Activated naive CD8-positive, alpha-beta T cell (primary cell): ENCODE measurements around the gene CHST1.

Experiments
- H3K27ac Mint-ChIP-seq: one replicate; pipeline ENCODE4 v1.8.0; 2021; ENCODE audit warnings: mixed read lengths
- H3K27me3 Mint-ChIP-seq: one replicate; pipeline ENCODE4 v1.8.0; 2021; ENCODE audit warnings: mixed read lengths
- H3K36me3 Mint-ChIP-seq: one replicate; pipeline ENCODE4 v1.8.0; 2021; ENCODE audit warnings: mixed read lengths
- H3K4me1 Mint-ChIP-seq: one replicate; pipeline ENCODE4 v1.8.0; 2021; ENCODE audit warnings: low read depth, mixed read lengths
- H3K4me3 Mint-ChIP-seq: one replicate; pipeline ENCODE4 v1.8.0; 2021; ENCODE audit warnings: mild to moderate bottlenecking, mixed read lengths
- H3K9me3 Mint-ChIP-seq: one replicate; pipeline ENCODE4 v1.8.0; 2021; ENCODE audit warnings: low read depth, mixed read lengths

CHST1 gene

DNA sequence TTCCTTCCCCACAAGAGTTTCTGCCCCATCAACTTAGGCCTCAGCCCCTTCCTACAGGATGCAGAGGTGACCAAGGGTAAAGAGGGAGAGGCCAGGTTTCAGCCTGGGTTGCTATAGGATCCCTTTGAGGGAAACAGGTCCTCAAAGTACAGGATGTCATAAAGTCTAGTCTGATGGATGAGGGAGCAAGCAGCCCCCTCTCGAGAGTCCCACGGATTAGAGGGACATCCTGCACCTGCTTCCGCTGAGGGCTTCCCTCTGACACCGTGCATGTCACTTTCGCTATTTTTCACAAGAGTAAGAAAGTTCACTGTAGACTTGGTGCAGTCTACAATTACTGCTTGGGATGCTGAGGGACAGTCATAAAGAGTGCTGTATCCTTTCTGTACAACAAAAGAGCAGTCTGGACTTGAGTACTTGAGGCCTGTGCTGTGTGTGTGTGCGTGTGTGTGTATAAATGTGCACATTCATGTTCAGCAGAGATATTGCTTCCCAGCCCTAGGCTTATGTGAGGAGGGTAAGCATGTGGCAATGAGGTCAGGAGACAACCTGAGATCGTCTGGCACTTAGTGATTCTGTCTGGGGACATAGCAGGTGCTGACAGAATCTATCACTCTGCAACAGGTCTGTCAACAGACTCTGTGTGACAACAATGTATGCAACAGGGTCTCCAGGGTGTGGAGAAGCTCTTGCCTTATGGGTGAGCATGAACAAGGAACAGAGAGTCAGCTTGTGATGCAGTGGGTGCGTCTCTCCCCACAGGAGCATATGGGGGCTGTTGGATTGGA, 18.0 kb upstream of the CHST1 start:
- Mint-ChIP-seq H3K4me1 (no peaks in the 10 kb centered on the region), H3K27me3 (no peaks in the 10 kb centered on the region), H3K9me3 (no peaks in the 10 kb centered on the region), H3K36me3 (no peaks in the 10 kb centered on the region), H3K27ac (no peak overlapping the region), H3K4me3 (no peak overlapping the region)

- no peaks in the 10 kb centered on the region for H3K9me3 Mint-ChIP-seq
- H3K36me3 Mint-ChIP-seq, result no peaks in the 10 kb centered on the region
Observed at GRCh38 chr11:45679806-45680205, 14.4 kb upstream of the CHST1 start.

GRCh38 chr11:45678976-45679375, 13.6 kb upstream of the CHST1 start:
- H3K4me3 Mint-ChIP-seq, result no peak overlapping the region

More at GRCh38 chr11:45679806-45680205, 14.4 kb upstream of the CHST1 start:
- H3K4me1 Mint-ChIP-seq, result no peaks in the 10 kb centered on the region
- no peak overlapping the region for H3K4me3 Mint-ChIP-seq
- no peaks in the 10 kb centered on the region for H3K27me3 Mint-ChIP-seq
- no peak overlapping the region for H3K27ac Mint-ChIP-seq

DNA sequence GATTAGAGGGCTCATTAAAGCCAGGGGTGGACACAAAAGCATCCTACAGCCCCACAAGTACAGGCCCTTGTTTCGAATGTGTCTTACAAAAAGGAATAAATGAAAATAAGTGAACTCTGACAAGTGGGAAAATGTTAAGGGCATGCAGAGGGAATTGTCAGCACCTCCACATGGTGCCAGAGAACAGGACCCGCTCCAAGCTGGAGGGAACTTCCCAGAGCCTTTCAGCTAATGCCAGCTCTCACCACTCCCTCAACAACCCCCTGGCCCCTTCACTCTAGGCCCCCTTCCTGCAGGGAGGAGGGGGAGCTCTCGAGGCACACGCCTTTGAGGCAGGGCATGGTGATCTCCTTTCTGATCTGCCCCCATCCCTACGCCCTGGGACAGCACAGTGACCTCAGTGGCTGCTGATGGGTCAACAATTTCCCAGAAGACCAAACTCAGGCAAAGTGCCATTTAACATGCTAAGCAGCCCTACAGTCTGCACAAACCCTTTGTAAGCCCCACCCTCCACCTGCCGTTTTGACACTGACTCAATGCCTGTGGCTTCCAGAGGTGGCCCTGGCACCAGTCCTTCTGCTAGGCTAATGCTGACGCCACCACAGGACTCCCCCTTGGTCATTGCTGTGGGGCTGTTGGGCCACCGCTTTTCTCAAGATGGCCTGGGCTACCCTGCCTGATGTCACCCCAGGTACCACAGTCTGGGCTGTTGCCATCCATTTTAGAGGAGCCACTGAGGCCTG, 12.5 kb upstream of the CHST1 start:
- Mint-ChIP-seq H3K27me3 (no peaks in the 10 kb centered on the region), H3K36me3 (no peaks in the 10 kb centered on the region), H3K9me3 (no peaks in the 10 kb centered on the region), H3K4me3 (no peak overlapping the region), H3K27ac (no peak overlapping the region), H3K4me1 (no peaks in the 10 kb centered on the region)

More at GRCh38 chr11:45678976-45679375, 13.6 kb upstream of the CHST1 start:
- Mint-ChIP-seq H3K4me1 (no peaks in the 10 kb centered on the region), H3K9me3 (no peaks in the 10 kb centered on the region), H3K36me3 (no peaks in the 10 kb centered on the region), H3K27me3 (no peaks in the 10 kb centered on the region), H3K27ac (no peak overlapping the region)

GRCh38 chr11:45676522-45677095, 11.2 kb upstream of the CHST1 start:
- no peaks in the 10 kb centered on the region for H3K9me3 Mint-ChIP-seq
- H3K36me3 Mint-ChIP-seq, result no peaks in the 10 kb centered on the region
- no peak overlapping the region for H3K4me3 Mint-ChIP-seq
- H3K27ac Mint-ChIP-seq, result no peak overlapping the region
- no peaks in the 10 kb centered on the region for H3K4me1 Mint-ChIP-seq
- no peaks in the 10 kb centered on the region for H3K27me3 Mint-ChIP-seq

DNA sequence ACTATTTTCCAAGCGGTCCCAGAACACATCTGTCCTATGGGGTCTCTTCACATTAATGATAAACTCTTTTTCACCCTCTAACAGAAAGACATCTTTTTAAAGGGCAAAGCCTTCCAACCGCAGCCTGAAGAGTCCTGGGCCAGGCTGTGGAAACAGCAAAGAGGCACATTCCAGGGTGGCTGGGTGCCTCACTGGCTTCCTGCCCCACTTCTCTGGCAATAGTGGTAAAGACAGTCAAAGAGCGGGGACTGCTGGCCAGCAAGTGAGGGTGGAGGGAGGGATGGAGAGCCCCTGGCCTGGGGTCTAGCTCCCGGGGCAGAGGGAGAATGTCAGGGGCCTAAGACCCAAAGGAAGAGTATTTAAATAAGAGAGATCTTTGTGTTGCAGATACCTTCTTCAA, 10.2 kb upstream of the CHST1 start:
- no peak overlapping the region for H3K4me3 Mint-ChIP-seq
- H3K4me1 Mint-ChIP-seq, result no peaks in the 10 kb centered on the region
- no peak overlapping the region for H3K27ac Mint-ChIP-seq
- no peaks in the 10 kb centered on the region for H3K36me3 Mint-ChIP-seq
- no peaks in the 10 kb centered on the region for H3K27me3 Mint-ChIP-seq
- H3K9me3 Mint-ChIP-seq, result no peaks in the 10 kb centered on the region

GRCh38 chr11:45674481-45675190, 9.2 kb upstream of the CHST1 start:
- H3K36me3 Mint-ChIP-seq, result no peaks in the 10 kb centered on the region

DNA sequence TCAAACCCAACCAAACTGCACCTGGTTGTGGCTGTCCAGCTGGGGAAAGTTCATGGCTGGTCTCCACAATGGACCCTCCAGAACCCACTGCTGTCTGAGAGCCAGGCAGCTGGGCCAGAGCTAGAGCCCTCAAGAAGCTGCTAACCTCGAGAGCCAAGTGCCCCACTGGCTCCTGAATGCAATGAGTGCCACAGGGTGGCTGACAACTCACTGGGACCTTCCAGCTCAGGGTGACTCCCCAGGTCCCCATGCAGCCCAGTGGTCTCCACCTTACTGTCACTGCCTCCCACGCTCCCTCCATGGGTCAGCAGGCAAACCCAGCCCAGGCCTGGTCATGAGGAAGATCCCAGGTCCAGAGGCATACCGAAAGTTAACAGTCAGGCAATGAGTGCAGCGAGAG, 8.0 kb upstream of the CHST1 start:
- Mint-ChIP-seq H3K4me3 (no peak overlapping the region), H3K36me3 (no peaks in the 10 kb centered on the region), H3K4me1 (no peaks in the 10 kb centered on the region), H3K27me3 (no peaks in the 10 kb centered on the region), H3K9me3 (no peaks in the 10 kb centered on the region), H3K27ac (no peak overlapping the region)

More at GRCh38 chr11:45674481-45675190, 9.2 kb upstream of the CHST1 start:
- H3K27ac Mint-ChIP-seq, result no peak overlapping the region
- H3K4me3 Mint-ChIP-seq, result no peak overlapping the region
- no peaks in the 10 kb centered on the region for H3K4me1 Mint-ChIP-seq
- no peaks in the 10 kb centered on the region for H3K9me3 Mint-ChIP-seq
- no peaks in the 10 kb centered on the region for H3K27me3 Mint-ChIP-seq

GRCh38 chr11:45672593-45672992, 7.2 kb upstream of the CHST1 start:
- Mint-ChIP-seq H3K36me3 (no peaks in the 10 kb centered on the region), H3K4me1 (no peaks in the 10 kb centered on the region), H3K27me3 (peaks cover 2% of the 10 kb centered on the region), H3K27ac (no peak overlapping the region), H3K9me3 (no peaks in the 10 kb centered on the region), H3K4me3 (no peak overlapping the region)

DNA sequence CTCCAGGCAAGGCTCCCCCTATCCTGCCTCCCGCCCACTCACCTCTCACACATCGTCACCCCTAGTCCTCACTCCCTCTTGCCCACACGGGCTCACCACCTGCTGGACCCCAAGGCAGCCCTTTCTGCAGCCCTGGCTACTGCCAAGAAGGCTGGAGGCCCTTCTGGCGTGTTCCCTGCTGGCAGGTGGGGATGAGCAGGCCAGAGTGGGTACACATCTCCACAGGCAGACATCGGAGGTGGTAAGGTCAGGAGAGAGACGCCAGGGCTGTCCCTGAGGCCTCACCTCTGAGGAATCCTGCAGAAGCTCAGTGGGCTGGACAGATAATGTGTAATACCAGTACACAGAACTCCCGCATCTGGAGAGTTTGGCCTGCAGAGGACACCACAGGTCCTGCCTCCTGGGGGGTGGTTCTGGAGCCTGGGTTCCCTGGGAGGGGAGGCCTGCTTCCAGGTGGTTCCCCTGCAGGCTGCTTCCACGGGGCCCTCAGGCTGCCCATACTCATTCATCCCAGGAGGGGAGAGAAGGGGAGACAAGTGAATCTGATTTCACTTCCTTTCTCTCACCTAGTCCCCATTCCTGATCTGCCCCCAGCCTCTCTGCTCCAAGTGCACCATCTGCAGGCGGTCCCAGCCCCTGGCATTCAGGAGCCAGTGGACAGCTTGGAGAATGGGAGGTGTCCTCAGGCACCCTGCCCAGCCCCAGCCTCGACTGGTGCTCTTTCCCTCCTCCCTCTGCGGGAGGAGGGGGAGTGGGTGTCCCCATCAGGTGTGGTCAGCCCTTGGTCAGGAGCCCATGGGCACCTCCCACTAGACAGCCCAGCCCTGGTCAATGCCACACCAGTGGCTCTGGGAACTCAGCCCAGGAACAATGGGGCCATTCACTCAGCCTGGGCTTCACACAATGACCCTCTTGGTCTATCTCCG, 6.1 kb upstream of the CHST1 start:
- Mint-ChIP-seq H3K4me3 (no peak overlapping the region), H3K4me1 (no peaks in the 10 kb centered on the region), H3K36me3 (no peaks in the 10 kb centered on the region), H3K27me3 (peaks cover 6% of the 10 kb centered on the region), H3K27ac (no peak overlapping the region), H3K9me3 (no peaks in the 10 kb centered on the region)

DNA sequence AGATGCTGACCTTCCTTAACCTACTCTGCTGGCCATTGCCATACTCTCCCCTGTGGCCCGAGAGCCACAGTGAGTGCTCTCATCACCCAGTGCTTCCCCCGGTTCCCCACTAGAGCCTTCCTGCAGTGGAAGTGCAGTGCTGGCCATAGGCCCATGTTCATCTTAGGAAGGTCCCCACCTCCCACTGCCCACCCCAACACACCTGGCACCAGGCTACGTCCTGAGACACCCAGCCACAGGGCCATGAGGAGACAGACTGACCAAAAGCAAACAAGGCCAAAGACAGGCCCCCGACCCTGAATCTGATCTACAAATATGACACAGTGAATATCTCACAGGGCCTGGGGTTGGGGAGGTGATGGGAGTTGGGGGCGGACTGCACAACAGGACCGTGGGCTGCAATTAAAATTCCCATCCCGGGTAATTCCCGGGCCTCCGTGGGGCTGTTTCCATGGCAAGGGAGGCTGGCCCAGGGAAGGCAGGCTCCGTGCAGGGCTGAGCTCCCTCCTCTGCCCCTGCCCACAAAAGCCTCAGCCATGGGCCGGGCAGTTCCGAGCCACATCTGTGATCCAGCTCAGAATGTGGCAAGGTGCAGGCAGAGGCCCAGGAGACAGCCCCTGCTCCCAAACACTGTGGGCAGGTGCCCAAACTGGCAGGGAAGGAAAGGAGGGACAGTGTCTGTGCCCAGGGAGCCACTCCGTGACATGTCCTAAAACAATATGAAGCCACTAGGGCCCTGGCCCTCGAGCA, 5.1 kb upstream of the CHST1 start:
- Mint-ChIP-seq H3K4me1 (no peaks in the 10 kb centered on the region), H3K4me3 (no peak overlapping the region), H3K36me3 (no peaks in the 10 kb centered on the region), H3K27me3 (peaks cover 6% of the 10 kb centered on the region), H3K9me3 (no peaks in the 10 kb centered on the region), H3K27ac (no peak overlapping the region)

DNA sequence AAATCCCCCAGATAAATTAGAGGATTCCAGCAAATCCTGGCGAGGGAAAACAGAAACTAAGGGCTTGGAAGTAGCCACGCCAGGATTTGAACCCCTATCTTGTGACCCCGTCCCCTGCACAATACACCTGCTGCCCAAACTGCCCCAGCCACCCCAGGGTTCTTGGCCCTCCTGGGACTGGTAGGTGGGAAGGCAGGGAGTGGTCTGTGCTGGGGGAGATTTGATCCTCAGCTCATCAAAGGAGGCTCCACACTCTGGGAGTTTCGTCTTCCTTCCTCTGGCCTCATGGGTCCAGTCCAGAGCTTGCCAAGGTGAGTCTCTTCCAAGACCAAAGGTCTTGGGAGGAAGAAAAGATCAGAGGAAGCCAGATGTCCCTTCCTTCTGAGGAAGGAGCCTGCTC, 4.5 kb upstream of the CHST1 start:
- no peaks in the 10 kb centered on the region for H3K9me3 Mint-ChIP-seq
- no peaks in the 10 kb centered on the region for H3K36me3 Mint-ChIP-seq
- peaks cover 6% of the 10 kb centered on the region for H3K27me3 Mint-ChIP-seq
- no peak overlapping the region for H3K27ac Mint-ChIP-seq
- no peak overlapping the region for H3K4me3 Mint-ChIP-seq
- H3K4me1 Mint-ChIP-seq, result no peaks in the 10 kb centered on the region

DNA sequence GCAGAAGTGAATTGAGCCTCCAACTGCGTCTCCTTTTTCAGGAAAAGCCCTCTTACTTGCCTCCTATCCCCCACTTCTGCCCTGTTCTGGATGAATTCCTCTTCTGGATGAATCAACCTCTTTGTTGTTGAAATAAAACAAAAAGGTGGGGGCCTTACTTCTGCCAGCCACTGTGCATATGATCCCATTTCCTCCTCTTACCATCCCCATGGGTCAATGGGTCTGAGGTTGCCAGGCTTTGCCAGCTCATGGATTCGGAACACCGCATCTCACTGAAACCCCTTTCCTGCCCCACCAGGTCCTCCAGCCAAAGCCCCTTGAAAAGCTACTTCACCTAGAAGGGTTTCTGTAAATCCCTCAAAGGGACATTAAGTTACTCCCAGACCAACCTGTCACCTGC, 3.7 kb upstream of the CHST1 start:
- H3K4me1 Mint-ChIP-seq, result peaks cover under 1% of the 10 kb centered on the region
- peaks cover 6% of the 10 kb centered on the region for H3K27me3 Mint-ChIP-seq
- no peaks in the 10 kb centered on the region for H3K9me3 Mint-ChIP-seq
- H3K27ac Mint-ChIP-seq, result no peak overlapping the region
- H3K36me3 Mint-ChIP-seq, result no peaks in the 10 kb centered on the region
- no peak overlapping the region for H3K4me3 Mint-ChIP-seq
